ENCODE results near the gene FSD2. TPM values are rescaled to one million over a fixed set of nuclear protein-coding genes. Genes with fewer than 3 reads are reported as not detected.

FSD2 gene, protein sequence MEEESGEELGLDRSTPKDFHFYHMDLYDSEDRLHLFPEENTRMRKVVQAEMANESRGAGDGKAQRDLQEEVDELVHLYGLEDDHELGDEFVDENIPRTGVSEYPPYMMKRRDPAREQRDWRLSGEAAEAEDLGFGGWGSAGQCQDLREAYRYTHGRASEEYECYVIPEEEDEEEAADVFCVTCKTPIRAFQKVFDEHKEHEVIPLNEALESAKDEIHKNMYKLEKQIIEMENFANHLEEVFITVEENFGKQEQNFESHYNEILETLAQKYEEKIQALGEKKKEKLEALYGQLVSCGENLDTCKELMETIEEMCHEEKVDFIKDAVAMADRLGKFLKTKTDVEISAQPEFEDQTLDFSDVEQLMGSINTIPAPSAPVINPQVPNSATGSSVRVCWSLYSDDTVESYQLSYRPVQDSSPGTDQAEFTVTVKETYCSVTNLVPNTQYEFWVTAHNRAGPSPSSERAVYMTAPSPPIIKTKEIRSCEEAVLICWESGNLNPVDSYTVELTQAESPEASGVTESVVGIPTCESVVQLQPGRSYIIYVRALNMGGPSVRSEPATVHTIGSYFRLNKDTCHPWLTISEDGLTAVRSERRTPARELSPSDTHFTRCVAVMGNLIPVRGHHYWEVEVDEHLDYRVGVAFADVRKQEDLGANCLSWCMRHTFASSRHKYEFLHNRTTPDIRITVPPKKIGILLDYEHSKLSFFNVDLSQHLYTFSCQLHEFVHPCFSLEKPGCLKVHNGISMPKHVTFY
- total RNA-seq (44.4 TPM), polyA plus RNA-seq (ENCODE audit: insufficient read depth in 1 of 8, insufficient read length in 8 of 8, low replicate concordance in 1 of 8) (10 to 100 TPM; 22.1 to 50.1 (median 37.8) TPM)
- long read RNA-seq, donor 1, partial matches to known transcripts, result 0 of 1 reads
- long read RNA-seq, donor 1, other reads (novel, unspliced or antisense), result 0 of 1 reads
- long read RNA-seq, donor 2, full-length matches to known transcripts, result 2 of 2 reads
- long read RNA-seq, donor 2, partial matches to known transcripts, result 0 of 2 reads
- long read RNA-seq, donor 2, other reads (novel, unspliced or antisense), result 0 of 2 reads
- long read RNA-seq, donor 3, full-length matches to known transcripts, result 3 of 15 reads
- long read RNA-seq, donor 3, partial matches to known transcripts, result 12 of 15 reads
- long read RNA-seq, donor 3, other reads (novel, unspliced or antisense), result 0 of 15 reads
- long read RNA-seq, donor 4, result 0 reads
- long read RNA-seq, donor 5, partial matches to known transcripts, result 21 of 21 reads
- long read RNA-seq, donor 5, other reads (novel, unspliced or antisense), result 0 of 21 reads
- long read RNA-seq, donor 6, full-length matches to known transcripts, result 1 of 1 reads
- long read RNA-seq, donor 6, partial matches to known transcripts, result 0 of 1 reads
- long read RNA-seq, donor 6, other reads (novel, unspliced or antisense), result 0 of 1 reads
- long read RNA-seq, donor 7, result 0 reads
- long read RNA-seq, donor 8, partial matches to known transcripts, result 6 of 6 reads
- long read RNA-seq, donor 8, other reads (novel, unspliced or antisense), result 0 of 6 reads
- long read RNA-seq, donor 9, partial matches to known transcripts, result 0 of 1 reads
- long read RNA-seq, donor 9, other reads (novel, unspliced or antisense), result 0 of 1 reads
- long read RNA-seq, donor 10, full-length matches to known transcripts, result 1 of 25 reads
- long read RNA-seq, donor 10, partial matches to known transcripts, result 16 of 25 reads
- long read RNA-seq, donor 10, other reads (novel, unspliced or antisense), result 8 of 25 reads
- long read RNA-seq, donor 11, partial matches to known transcripts, result 7 of 7 reads
- long read RNA-seq, donor 11, other reads (novel, unspliced or antisense), result 0 of 7 reads

DNA sequence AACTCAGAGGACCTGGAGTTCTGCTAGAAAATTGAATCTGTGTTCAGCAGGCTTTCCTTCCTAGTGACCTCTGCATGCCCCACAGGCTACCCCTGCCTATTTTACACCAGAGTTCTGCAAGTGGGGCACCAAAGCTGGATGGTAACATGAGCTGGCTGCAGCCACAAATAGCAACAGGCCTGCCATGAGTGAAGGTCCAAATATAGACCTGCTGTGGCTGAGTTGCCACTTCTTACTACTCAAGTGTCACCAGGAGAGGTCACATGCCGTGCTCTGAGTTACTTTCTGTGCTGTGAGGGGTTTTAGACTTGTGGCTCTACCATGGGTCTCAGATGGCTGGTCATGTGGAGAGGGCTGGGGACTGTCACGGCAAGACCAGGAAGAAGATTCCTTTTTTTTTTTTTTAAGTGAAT lies at the start of gene FSD2:
Gene FSD2 (minus strand): TSS at position 76 of the 413 bp plus-strand sequence. CDS start 18,679 bp downstream, outside the sequence.
- peak within 1 kb of the TSS; percentile 39 for H3K4me3 ChIP-seq (ENCODE audit: low read length)
- peak; percentile 85 for DNase-seq
- peaks cover 3% of the 10 kb centered on the region for H3K36me3 ChIP-seq (ENCODE audit: control insufficient read depth, insufficient read depth, low read length)
- WGBS (ENCODE audit: insufficient coverage), result no CpG with 5 or more reads among the region's 2 CpGs
- H3K4me1 ChIP-seq (ENCODE audit: control insufficient read depth, insufficient read depth, low read length), result peaks cover 24% of the 10 kb centered on the region
- H3K27me3 ChIP-seq (ENCODE audit: control insufficient read depth, insufficient read depth, low read length), result no peaks in the 10 kb centered on the region
- no peaks in the 10 kb centered on the region for H3K9me3 ChIP-seq (replicated peaks; ENCODE audit: control insufficient read depth, low read depth, low read length)
- peak within 1 kb of the TSS; percentile 84 for H3K27ac ChIP-seq (ENCODE audit: low read length)

DNA sequence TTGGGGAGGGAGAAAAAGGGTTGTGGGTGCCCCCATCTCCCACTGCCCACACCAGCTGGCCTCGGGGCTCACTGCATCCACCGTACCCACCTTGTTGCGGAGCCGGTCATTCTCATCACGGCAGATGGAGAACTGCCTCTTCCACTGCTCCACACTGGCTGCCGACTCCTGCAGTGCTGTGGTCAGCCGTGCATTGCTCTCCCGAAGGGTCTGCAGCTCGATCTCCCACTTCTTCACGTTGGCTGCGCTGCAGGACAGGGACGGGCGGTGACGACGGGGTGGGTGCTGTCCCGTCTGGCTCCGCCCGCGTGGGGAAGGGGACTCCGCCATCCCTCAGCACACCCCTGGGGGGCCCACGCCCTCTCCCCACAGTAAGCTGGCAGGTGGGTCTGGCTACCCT lies 48.7 kb upstream of the FSD2 start:
- no peak overlapping the region for H3K27ac ChIP-seq (ENCODE audit: low read length)
- 89% methylated on average over 20 of the region's 21 CpGs for WGBS (ENCODE audit: insufficient coverage)
- H3K27me3 ChIP-seq (ENCODE audit: control insufficient read depth, insufficient read depth, low read length), result no peaks in the 10 kb centered on the region
- H3K36me3 ChIP-seq (ENCODE audit: control insufficient read depth, insufficient read depth, low read length), result peaks cover 6% of the 10 kb centered on the region
- H3K9me3 ChIP-seq (replicated peaks; ENCODE audit: control insufficient read depth, low read depth, low read length), result no peaks in the 10 kb centered on the region
- no peak overlapping the region for H3K4me3 ChIP-seq (ENCODE audit: low read length)
- H3K4me1 ChIP-seq (ENCODE audit: control insufficient read depth, insufficient read depth, low read length), result peaks cover 29% of the 10 kb centered on the region
- no peak for DNase-seq

DNA sequence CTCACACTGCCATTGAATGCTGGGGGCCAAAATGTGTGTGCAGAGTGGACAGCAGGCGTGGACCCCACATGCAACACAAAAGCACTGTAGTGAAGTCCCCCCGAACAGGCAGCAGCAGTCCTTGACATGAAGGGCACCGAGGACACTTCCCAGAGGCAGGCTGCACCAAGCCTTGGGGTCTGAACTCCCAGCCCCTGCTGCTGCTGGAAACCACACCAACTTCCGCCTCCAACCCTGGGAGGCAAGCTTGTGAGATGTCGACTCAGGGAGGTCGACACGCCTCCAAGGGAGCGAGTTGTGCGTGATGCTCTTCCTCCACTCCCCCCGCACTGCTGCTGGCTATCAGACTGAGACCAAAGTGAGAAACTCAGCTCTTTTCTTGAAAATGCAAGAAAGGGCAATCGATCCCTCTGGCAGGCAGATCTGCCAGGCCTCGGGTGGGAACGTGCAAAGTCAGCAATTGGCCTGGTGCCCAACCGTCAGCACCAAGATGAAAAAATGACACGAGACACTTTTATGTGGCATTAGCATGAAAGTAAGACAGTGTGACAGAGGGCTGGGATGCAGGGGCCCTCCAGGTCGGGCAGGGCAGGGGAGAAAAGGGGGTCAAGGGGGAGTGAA lies 47.2 kb upstream of the FSD2 start:
- Histone ChIP-seq H3K27me3 (ENCODE audit: control insufficient read depth, insufficient read depth, low read length) (no peaks in the 10 kb centered on the region), H3K36me3 (ENCODE audit: control insufficient read depth, insufficient read depth, low read length) (peaks cover 6% of the 10 kb centered on the region), H3K4me3 (ENCODE audit: low read length) (no peak overlapping the region), H3K4me1 (ENCODE audit: control insufficient read depth, insufficient read depth, low read length) (peaks cover 37% of the 10 kb centered on the region), H3K27ac (ENCODE audit: low read length) (no peak overlapping the region), H3K9me3 (replicated peaks; ENCODE audit: control insufficient read depth, low read depth, low read length) (no peaks in the 10 kb centered on the region)
- no peak for DNase-seq
- WGBS (ENCODE audit: insufficient coverage), result 62% methylated on average over 14 of the region's 16 CpGs

GRCh38 chr15:82851981-82852511 lies 46.2 kb upstream of the FSD2 start:
- DNase-seq, result peak; percentile 27
- Histone ChIP-seq H3K36me3 (ENCODE audit: control insufficient read depth, insufficient read depth, low read length) (peaks cover 6% of the 10 kb centered on the region), H3K27me3 (ENCODE audit: control insufficient read depth, insufficient read depth, low read length) (no peaks in the 10 kb centered on the region), H3K27ac (ENCODE audit: low read length) (no peak overlapping the region), H3K4me1 (ENCODE audit: control insufficient read depth, insufficient read depth, low read length) (peaks cover 37% of the 10 kb centered on the region), H3K4me3 (ENCODE audit: low read length) (no peak overlapping the region), H3K9me3 (replicated peaks; ENCODE audit: control insufficient read depth, low read depth, low read length) (no peaks in the 10 kb centered on the region)
- 81% methylated on average over 9 of the region's 9 CpGs for WGBS (ENCODE audit: insufficient coverage)

DNA sequence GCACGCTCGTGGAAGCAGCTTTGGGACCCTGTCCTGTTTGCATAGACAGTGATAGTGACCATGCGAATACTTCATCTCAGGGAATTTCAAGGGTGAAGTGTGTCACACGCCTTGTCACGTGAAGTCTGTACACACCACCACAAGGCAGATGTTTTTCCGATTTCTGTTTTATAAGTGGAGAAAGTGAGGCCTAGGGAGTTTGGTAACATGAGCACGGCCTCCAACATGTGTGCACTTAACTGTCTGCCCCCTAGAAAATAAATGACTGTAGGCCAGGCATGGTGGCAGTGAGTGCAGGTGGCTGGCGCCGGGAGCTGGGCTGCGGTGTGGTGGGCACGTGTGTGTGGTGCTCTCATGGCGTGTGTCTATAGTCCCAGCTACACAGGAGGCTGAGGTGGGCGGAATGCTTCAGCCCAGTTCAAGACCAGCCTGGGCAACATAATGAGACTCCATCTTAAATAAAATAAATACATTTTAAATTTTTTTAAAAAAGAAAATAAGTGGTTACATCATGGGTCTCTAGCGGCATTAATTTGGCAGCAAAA lies 45.5 kb upstream of the FSD2 start:
- peaks cover 37% of the 10 kb centered on the region for H3K4me1 ChIP-seq (ENCODE audit: control insufficient read depth, insufficient read depth, low read length)
- no peak overlapping the region for H3K4me3 ChIP-seq (ENCODE audit: low read length)
- H3K27me3 ChIP-seq (ENCODE audit: control insufficient read depth, insufficient read depth, low read length), result no peaks in the 10 kb centered on the region
- no peak for DNase-seq
- no peaks in the 10 kb centered on the region for H3K9me3 ChIP-seq (replicated peaks; ENCODE audit: control insufficient read depth, low read depth, low read length)
- H3K36me3 ChIP-seq (ENCODE audit: control insufficient read depth, insufficient read depth, low read length), result peaks cover 6% of the 10 kb centered on the region
- no peak overlapping the region for H3K27ac ChIP-seq (ENCODE audit: low read length)
- 92% methylated on average over 11 of the region's 14 CpGs for WGBS (ENCODE audit: insufficient coverage)

- no peak for DNase-seq
- WGBS (ENCODE audit: insufficient coverage), result 44% methylated on average over 5 of the region's 7 CpGs
Observed at GRCh38 chr15:82850731-82851130, 44.9 kb upstream of the FSD2 start.

DNA sequence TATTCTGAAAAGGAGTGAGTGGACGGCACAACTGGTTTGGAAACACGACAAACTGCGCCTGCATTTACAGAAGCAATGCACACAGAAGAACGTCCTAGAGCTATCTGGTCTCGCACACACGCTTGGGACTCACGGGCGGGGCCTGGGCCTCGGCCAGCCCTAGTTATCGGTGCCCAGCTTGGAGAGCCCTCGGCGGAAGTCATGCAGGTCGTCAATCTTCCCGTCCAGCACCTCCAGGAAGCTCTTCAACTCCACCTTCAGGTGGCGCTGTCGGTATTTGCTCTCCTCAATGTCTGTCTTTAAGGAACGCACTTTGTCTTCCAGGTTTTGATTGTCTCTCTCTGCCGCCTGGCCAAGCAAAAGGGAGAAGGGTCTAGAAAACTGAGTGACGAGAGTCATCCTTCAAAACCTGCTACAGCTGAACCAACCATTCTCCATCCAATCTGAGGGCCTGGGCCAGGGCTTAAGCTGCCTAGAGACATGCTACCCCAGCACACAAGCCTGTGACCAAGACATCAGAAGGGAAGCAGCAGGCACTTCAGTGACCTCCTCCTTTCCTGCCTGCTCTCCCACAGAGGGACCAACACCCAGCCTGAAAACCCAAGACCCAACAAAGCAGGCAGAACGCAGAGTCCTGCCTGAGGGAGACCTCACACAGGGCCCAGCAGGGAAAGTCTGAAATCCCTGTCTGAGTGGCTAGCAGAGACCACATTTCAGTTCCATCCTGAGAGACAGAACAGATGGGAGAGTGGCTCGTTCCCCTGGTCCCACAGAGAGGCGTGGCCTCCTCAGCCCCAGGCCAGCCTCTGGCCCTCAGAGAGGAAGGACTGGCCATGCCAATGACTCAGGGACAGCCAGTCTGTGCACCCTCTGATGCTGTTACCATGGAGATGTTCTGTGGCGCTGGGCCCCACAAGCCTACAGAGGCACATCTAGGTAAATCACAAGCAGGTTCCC lies 44.0 kb upstream of the FSD2 start:
- Histone ChIP-seq H3K36me3 (ENCODE audit: control insufficient read depth, insufficient read depth, low read length) (peaks cover 6% of the 10 kb centered on the region), H3K27me3 (ENCODE audit: control insufficient read depth, insufficient read depth, low read length) (no peaks in the 10 kb centered on the region), H3K27ac (ENCODE audit: low read length) (peak overlapping the region; percentile 39), H3K9me3 (replicated peaks; ENCODE audit: control insufficient read depth, low read depth, low read length) (no peaks in the 10 kb centered on the region), H3K4me3 (ENCODE audit: low read length) (no peak overlapping the region), H3K4me1 (ENCODE audit: control insufficient read depth, insufficient read depth, low read length) (peaks cover 37% of the 10 kb centered on the region)
- WGBS (ENCODE audit: insufficient coverage), result 14% methylated on average over 19 of the region's 23 CpGs
- DNase-seq, result peak; percentile 84

More at GRCh38 chr15:82850731-82851130, 44.9 kb upstream of the FSD2 start:
- no peak overlapping the region for H3K4me3 ChIP-seq (ENCODE audit: low read length)
- no peaks in the 10 kb centered on the region for H3K27me3 ChIP-seq (ENCODE audit: control insufficient read depth, insufficient read depth, low read length)
- no peak overlapping the region for H3K27ac ChIP-seq (ENCODE audit: low read length)
- peaks cover 37% of the 10 kb centered on the region for H3K4me1 ChIP-seq (ENCODE audit: control insufficient read depth, insufficient read depth, low read length)
- peaks cover 6% of the 10 kb centered on the region for H3K36me3 ChIP-seq (ENCODE audit: control insufficient read depth, insufficient read depth, low read length)
- H3K9me3 ChIP-seq (replicated peaks; ENCODE audit: control insufficient read depth, low read depth, low read length), result no peaks in the 10 kb centered on the region

All from muscle of leg (tissue), 16 donors.